Measurements from ENCODE around the gene LST1. TPM values are rescaled to one million over a fixed set of nuclear protein-coding genes. Genes with fewer than 3 reads are reported as not detected.
A peak's percentile ranks its signal among the peaks of the same experiment; 100 is the strongest.

LST1 gene
- total and polyA plus RNA-seq, 4 donors: 10.4 to 24.6 (median 13.4) TPM

GRCh38 chr6:31538805-31539400 is 47.2 kb upstream of the LST1 start:
- TF ChIP-seq GABPA (IDR thresholded peaks at IDR 0.05 in 1 of 2, conservative IDR thresholded peaks at IDR 0.05 in 1 of 2) (peak in 1 of 2 donors; percentile 25), TAF1 (conservative IDR thresholded peaks at IDR 0.05) (no peak)
- no peaks in the 10 kb centered on the region for H3K27me3 ChIP-seq (ENCODE audit: control insufficient read depth in 4 of 4, insufficient read depth in 4 of 4, low read length in 3 of 4)
- no peak overlapping the region for H3K27ac ChIP-seq (ENCODE audit: low read depth in 1 of 2, low read length in 2 of 2)
- WGBS: 67% methylated on average over 6 of the region's 6 CpGs
- no peak for DNase-seq (ENCODE audit: low spot score)
- no peaks in the 10 kb centered on the region for H3K9me3 ChIP-seq (ENCODE audit: control insufficient read depth in 4 of 4, low read length in 3 of 4)
- no peak overlapping the region for H3K4me3 ChIP-seq (ENCODE audit: low read depth in 1 of 3, low read length in 3 of 3)
- peaks cover 5 to 31% (median 26%) of the 10 kb centered on the region in 4 donors for H3K4me1 ChIP-seq (ENCODE audit: control insufficient read depth in 4 of 4, insufficient read depth in 4 of 4, low read length in 3 of 4)
- peak overlapping the region in 1 of 2 donors; percentile 21 for H3K9ac ChIP-seq (ENCODE audit: low read depth in 1 of 2, low read length in 2 of 2)
- peaks cover 19 to 50% (median 42%) of the 10 kb centered on the region in 4 donors for H3K36me3 ChIP-seq (ENCODE audit: control insufficient read depth in 4 of 4, insufficient read depth in 3 of 4, low read depth in 1 of 4, low read length in 3 of 4)

- Histone ChIP-seq H3K4me1 (ENCODE audit: control insufficient read depth in 4 of 4, insufficient read depth in 4 of 4, low read length in 3 of 4) (peaks cover 5 to 31% (median 26%) of the 10 kb centered on the region in 4 donors), H3K27me3 (ENCODE audit: control insufficient read depth in 4 of 4, insufficient read depth in 4 of 4, low read length in 3 of 4) (no peaks in the 10 kb centered on the region), H3K9ac (ENCODE audit: low read depth in 1 of 2, low read length in 2 of 2) (peak overlapping the region; percentile 99 to 100), H3K36me3 (ENCODE audit: control insufficient read depth in 4 of 4, insufficient read depth in 3 of 4, low read depth in 1 of 4, low read length in 3 of 4) (peaks cover 3 to 33% (median 27%) of the 10 kb centered on the region in 4 donors), H3K4me3 (ENCODE audit: low read depth in 1 of 3, low read length in 3 of 3) (peak overlapping the region; percentile 56 to 100 (median 98)), H3K9me3 (ENCODE audit: control insufficient read depth in 4 of 4, low read length in 3 of 4) (no peaks in the 10 kb centered on the region), H3K27ac (ENCODE audit: low read depth in 1 of 2, low read length in 2 of 2) (peak overlapping the region; percentile 99)
- DNase-seq (ENCODE audit: low spot score): no peak
- WGBS: 20% methylated on average over 4 of the region's 4 CpGs
- TF ChIP-seq MAX (IDR thresholded peaks at IDR 0.05): no peak
- TF ChIP-seq REST (IDR thresholded peaks at IDR 0.05): peak; percentile 13
Measured at GRCh38 chr6:31540640-31541039, 45.4 kb upstream of the LST1 start.

- no peaks in the 10 kb centered on the region for H3K27me3 ChIP-seq (ENCODE audit: control insufficient read depth in 4 of 4, insufficient read depth in 4 of 4, low read length in 3 of 4)
- peak overlapping the region; percentile 99 to 100 for H3K9ac ChIP-seq (ENCODE audit: low read depth in 1 of 2, low read length in 2 of 2)
- peaks cover 2 to 28% (median 22%) of the 10 kb centered on the region in 4 donors for H3K36me3 ChIP-seq (ENCODE audit: control insufficient read depth in 4 of 4, insufficient read depth in 3 of 4, low read depth in 1 of 4, low read length in 3 of 4)
- H3K9me3 ChIP-seq (ENCODE audit: control insufficient read depth in 4 of 4, low read length in 3 of 4): no peaks in the 10 kb centered on the region
- peak; percentile 56 for DNase-seq (ENCODE audit: low spot score)
- peaks cover 5 to 32% (median 26%) of the 10 kb centered on the region in 4 donors for H3K4me1 ChIP-seq (ENCODE audit: control insufficient read depth in 4 of 4, insufficient read depth in 4 of 4, low read length in 3 of 4)
- H3K4me3 ChIP-seq (ENCODE audit: low read depth in 1 of 3, low read length in 3 of 3): peak overlapping the region; percentile 56 to 100 (median 98)
- peak in 1 of 2 donors; percentile 13 for TF ChIP-seq EGR1 (IDR thresholded peaks at IDR 0.05; ENCODE audit: low read depth in 2 of 2)
- no peak for TF ChIP-seq TAF1 (conservative IDR thresholded peaks at IDR 0.05)
- WGBS: under 1% methylated on average over 21 of the region's 21 CpGs
- H3K27ac ChIP-seq (ENCODE audit: low read depth in 1 of 2, low read length in 2 of 2): peak overlapping the region; percentile 99
Measured at GRCh38 chr6:31541059-31541657, 44.9 kb upstream of the LST1 start.
